HepG2 (cell line): ENCODE data around the gene IFNL1.

ENCODE experiments used
- ATF3 ChIP-seq: sonication (generic); formaldehyde crosslinking; IDR thresholded peaks from 2 replicates; pipeline ENCODE4 v1.4.0; 2020; ENCODE audit warnings: missing genetic modification reagents
- CTCF ChIP-seq: sonication (generic); formaldehyde crosslinking; IDR thresholded peaks from 2 replicates; pipeline ENCODE4 v1.5.0; 2020; ENCODE audit warnings: mild to moderate bottlenecking, missing genetic modification reagents, moderate library complexity
- DPF2 ChIP-seq: sonication (generic); formaldehyde crosslinking; IDR thresholded peaks from 2 replicates; pipeline ENCODE4 v1.4.0; 2020; ENCODE audit warnings: mild to moderate bottlenecking, low read depth, missing genetic modification reagents, borderline replicate concordance
- ELF4 ChIP-seq: sonication (generic); formaldehyde crosslinking; IDR thresholded peaks from 2 replicates; pipeline ENCODE4 v1.5.0; 2020; ENCODE audit warnings: missing genetic modification reagents, mild to moderate bottlenecking, moderate library complexity, borderline replicate concordance
- EZH2 ChIP-seq: conservative IDR thresholded peaks from 2 replicates; pipeline ENCODE4 v1.6.1; 2012; ENCODE audit warnings: mild to moderate bottlenecking, low read depth, low read length, moderate library complexity
- JUN ChIP-seq: sonication (generic); formaldehyde crosslinking; IDR thresholded peaks from 2 replicates; pipeline ENCODE4 v1.4.0; 2020; ENCODE audit warnings: mild to moderate bottlenecking, missing genetic modification reagents
- NFKB2 ChIP-seq: sonication (generic); formaldehyde crosslinking; IDR thresholded peaks from 2 replicates; pipeline ENCODE4 v1.4.0; 2020; ENCODE audit warnings: missing genetic modification reagents, borderline replicate concordance
- NR2C2 ChIP-seq: sonication (generic); formaldehyde crosslinking; IDR thresholded peaks from 2 replicates; pipeline ENCODE4 v1.4.0; 2020; ENCODE audit warnings: missing genetic modification reagents, mild to moderate bottlenecking, moderate library complexity, borderline replicate concordance
- POLR2AphosphoS5 ChIP-seq: IDR thresholded peaks from 2 replicates; pipeline ENCODE4 v1.6.1; 2012; ENCODE audit warnings: low read depth, low read length
- ZNF460 ChIP-seq: sonication (generic); formaldehyde crosslinking; IDR thresholded peaks from 2 replicates; pipeline ENCODE4 v1.5.1; 2020; ENCODE audit warnings: missing genetic modification reagents, mild to moderate bottlenecking, borderline replicate concordance
- ZNF773 ChIP-seq: sonication (generic); formaldehyde crosslinking; IDR thresholded peaks from 2 replicates; pipeline ENCODE4 v1.4.0; 2020; ENCODE audit warnings: missing genetic modification reagents, borderline replicate concordance
- TF ChIP-seq, protein P1 (sequence below): sonication (generic); formaldehyde crosslinking; IDR thresholded peaks from 2 replicates; pipeline ENCODE4 v1.4.0; 2020; ENCODE audit warnings: missing genetic modification reagents
- TF ChIP-seq, protein P2 (sequence below): sonication (generic); formaldehyde crosslinking; IDR thresholded peaks from 2 replicates; pipeline ENCODE4 v1.5.1; 2020; ENCODE audit warnings: missing genetic modification reagents, mild to moderate bottlenecking, borderline replicate concordance

DNA sequence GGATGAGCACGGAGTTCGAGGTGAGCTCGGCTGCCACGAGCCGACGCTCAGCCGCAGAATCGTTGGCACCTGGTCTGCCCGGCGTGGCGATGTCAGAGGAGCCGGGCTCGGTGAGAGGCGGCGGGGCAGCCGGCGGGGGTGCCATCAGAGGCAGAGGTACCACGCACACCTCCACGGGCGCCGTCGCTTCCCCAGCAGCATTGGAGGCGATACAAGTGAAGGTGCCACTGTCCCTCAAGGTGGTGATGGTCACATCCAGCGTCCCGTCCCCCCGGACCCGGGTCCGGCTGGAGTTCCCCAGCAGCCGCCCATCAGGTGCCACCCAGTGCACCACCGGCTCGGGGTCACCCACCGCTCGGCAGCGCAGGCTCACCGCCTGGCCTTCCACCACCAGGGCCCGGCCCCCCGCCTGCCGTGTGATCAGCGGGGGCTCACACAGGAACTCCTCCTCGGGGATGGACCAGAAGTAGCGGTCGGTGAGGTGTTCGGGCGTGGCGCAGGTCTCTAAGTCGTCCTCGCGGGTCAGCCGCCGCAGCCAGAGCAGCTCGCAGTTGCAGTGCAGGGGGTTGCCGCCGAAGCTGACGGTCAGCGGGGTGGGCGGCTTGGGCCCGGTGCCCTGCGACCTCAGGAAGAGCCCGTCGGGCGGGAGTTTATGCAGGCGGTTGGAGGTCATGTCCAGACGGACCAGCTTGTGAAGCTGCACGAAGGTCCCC lies 18.0 kb downstream of the IFNL1 start:
- TF ChIP-seq CTCF (CRISPR knock-in tag) = no peak
- TF ChIP-seq JUN (CRISPR knock-in tag) = no peak
- TF ChIP-seq DPF2 (CRISPR knock-in tag) = no peak
- TF ChIP-seq, protein P1, sequence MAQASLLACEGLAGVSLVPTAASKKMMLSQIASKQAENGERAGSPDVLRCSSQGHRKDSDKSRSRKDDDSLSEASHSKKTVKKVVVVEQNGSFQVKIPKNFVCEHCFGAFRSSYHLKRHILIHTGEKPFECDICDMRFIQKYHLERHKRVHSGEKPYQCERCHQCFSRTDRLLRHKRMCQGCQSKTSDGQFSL (CRISPR knock-in tag) = no peak
- TF ChIP-seq, protein P2, sequence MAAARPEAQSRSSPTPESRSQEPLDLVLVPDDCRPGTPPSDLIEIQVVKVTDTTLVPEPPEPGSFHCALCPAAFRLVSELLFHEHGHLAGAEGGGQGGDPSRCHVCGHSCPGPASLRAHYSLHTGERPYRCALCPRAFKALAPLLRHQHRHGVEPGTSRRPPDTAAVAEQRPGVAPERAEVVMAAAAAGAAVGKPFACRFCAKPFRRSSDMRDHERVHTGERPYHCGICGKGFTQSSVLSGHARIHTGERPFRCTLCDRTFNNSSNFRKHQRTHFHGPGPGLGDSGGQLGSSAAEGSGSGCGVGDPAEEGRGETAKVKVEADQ (CRISPR knock-in tag) = no peak
- no peak for TF ChIP-seq EZH2
- TF ChIP-seq NFKB2 (CRISPR knock-in tag) = no peak
- no peak for TF ChIP-seq ELF4 (CRISPR knock-in tag)
- TF ChIP-seq ATF3 (CRISPR knock-in tag) = no peak
- no peak for TF ChIP-seq ZNF460 (CRISPR knock-in tag)
- TF ChIP-seq NR2C2 (CRISPR knock-in tag) = no peak
- no peak for TF ChIP-seq POLR2AphosphoS5
- TF ChIP-seq ZNF773 (CRISPR knock-in tag) = no peak
